Inferior parietal cortex (tissue), 1 donor: ENCODE results near the gene ATP5ME.

ENCODE experiments used
- DNase-seq: peaks from one replicate; pipeline ENCODE4 v3.0.0-alpha.2; 2016; ENCODE audit errors: extremely low spot score

ATP5ME gene

DNA sequence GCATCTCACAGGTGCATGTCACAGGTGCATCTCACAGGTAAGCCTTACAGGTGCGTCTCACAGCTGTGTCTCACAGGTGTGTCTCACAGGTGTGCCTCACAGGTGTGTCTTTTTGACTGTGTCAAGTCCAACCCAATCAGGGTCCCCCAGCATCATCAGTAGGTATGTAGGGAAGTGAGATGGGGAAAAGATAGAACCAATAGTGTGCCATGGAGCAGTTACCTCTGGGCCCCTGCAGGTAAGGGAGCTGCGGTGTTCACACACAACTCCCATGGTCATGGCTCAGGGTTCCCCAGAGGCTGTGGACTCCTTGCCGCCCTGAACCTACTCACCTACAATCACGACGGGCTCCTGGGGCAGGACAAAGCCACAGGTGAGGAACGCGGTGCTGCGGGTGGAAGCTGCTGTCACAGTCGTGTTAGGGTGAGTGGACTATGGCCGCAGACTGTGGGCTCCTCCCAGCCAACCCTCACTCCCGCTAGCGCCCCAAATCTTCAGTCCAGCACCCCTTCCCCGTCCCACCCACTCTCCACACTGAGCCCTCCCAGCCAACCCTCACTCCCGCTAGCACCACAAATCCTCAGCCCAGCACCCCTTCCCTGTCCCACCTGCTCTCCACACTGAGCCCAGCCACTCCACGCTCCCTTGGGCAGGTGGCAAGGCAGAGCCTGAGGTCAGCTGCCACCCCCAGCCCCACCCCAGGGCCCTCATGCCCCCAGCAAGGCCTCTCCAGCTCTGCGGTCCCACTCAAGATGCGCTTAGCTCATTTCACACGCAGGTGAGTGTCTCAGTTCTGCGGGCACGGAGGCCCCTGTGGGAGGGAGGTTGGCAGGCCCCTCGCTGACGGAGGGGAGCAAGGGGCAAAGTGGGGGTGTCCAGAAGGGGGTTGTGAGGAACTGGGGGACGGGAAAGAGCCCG, 50.8 kb downstream of the ATP5ME start:
- DNase-seq: no peak
